GM19238 (cell line): ENCODE measurements around the gene KPNA4.
"Not testable (repeated sequence)": the region's sequence is repeated elsewhere in the genome, so short reads cannot be mapped to it uniquely, and the experiment has no call there.

Experiments
- DNase-seq: peaks from one replicate; pipeline ENCODE4 v3.0.0; 2011; ENCODE audit warnings: low spot score; ENCODE audit not compliant: insufficient read length

The KPNA4 gene

DNA sequence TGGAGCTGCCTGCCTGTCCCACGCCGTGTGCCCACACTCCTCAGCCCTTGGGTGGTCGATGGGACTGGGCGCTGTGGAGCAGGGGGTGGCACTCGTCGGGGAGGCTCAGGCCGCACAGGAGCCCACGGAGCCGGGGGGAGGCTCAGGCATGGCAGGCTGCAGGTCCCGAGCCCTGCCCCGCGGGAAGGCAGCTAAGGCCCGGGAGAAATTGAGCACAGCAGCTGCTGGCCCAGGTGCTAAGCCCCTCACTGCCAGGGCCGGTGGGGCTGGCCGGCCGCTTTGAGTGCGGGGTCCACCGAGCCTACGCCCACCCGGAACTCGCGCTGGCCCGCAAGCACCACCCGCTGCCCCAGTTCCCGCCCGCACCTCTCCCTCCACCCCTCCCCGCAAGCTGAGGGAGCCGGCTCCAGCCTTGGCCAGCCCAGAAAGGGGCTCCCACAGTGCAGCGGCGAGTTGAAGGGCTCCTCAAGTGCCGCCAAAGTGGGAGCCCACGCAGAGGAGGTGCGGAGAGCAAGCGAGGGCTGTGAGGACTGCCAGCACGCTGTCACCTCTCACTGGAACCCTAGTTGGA lies 8.7 kb upstream of the KPNA4 start:
- DNase-seq, result not testable (repeated sequence)

DNA sequence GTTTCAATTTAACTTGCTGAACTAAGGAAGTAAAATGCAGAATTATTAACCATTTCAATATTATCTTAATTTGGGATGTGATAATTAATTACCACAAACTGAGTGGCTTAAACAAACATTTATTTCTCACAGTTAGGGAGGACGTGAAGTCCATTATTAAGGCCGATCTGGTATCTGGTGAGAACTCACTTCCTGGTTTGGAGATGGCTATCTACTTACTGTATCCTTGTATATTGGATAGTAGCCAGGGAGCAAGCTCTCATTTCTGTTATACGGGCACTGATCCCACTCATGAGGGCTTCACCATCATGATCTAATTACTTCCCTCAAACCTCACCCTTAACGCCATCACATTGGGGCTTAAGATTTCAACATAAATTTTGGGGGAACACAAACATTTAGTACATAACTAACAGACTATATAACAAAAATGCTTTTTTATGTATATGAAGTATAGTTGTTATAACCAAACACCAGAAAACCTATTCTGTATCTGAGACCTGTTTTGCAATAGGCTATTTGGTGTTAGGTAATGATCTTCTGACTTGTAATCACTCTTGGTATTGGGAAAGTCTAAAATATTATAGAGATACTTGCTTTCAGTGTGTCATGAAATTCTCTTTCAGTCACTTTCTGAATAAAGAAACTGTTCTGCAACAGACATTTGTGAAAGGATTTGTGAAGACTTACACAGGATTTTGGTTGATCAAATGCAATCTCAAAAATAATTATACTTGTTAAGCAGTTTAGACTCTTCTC lies 4.7 kb upstream of the KPNA4 start:
- DNase-seq, result no peak

DNA sequence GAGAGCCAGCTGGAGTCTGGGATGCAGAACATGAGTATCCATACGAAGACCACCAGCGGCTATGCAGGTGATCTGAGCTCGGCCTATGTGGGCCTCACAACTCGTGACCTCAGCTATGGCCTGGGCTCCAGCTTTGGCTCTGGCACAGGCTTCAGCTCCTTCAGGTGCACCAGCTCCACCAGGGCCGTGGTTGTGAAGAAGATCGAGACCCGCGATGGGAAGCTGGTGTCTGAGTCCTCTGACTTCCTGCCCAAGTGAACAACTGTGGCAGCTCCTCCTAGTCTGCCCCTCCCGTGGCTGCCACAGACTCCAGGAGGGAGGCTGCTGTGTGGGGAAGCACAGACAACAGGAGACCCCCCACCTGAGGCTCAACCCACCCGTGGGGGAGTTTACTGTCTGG lies 3.6 kb upstream of the KPNA4 start:
- DNase-seq, result no peak

DNA sequence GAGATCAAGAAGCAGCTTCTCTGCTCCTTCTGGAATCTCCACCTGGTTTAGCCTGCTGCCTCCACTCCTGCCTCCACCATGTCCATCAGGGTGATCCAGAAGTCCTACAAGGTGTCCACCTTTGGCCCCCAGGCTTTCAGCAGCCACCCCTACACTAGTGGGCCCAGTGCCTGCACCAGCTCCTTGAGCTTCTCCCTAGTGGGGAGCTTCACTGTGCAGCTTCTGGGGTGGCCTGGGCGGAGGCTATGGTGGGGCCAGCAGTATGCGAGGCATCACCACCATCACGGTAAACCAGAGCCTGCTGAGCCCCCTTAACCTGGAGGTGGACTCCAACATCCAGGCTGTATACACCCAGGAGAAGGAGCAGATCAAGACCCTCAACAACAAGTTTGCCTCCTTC lies 2.4 kb upstream of the KPNA4 start:
- DNase-seq, result no peak

DNA sequence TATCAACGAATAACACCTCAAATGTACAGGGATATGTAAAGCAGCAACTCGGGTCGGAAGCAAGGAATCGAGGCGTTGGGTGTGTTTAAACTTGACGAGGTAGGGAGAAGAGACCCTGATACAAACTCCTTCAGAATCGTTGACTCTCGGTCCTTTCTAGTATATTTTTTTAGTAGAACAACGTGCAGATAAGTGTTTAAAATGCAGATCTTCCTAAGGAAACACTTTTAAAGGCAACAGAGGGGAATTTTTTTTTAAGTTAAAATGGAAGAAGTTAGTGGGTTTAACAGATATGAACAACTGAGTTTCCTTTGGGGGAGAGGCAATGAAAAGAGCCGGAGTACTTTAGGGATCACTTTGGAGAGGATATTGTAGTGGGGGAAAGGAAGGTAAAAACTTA lies 1.1 kb upstream of the KPNA4 start:
- DNase-seq, result no peak

DNA sequence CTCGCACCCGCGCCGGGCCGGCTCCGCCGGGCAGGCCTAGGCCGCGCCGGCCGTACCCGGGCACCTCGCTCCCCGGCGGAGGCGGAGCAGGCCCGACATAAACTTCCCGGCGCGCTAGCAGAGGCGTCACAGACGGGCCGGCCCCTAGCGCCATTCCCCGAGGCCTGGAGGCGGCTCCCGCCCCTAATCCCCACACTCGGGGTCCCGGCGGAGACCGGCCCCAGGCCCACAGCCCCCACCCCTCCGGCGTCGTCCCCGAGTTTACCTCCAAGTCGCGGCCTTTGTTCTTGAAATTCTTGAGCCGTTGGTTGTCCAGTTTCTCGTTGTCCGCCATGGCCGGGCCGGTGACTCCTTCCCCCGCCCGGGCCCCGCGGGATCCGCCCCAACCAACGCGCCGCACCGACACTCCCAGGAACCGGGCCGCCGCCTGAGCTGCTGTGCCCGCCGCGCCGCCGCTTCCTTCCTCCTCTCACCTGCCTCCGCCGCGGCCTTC lies 376 bp downstream of the KPNA4 start:
- peak; percentile 50 for DNase-seq

DNA sequence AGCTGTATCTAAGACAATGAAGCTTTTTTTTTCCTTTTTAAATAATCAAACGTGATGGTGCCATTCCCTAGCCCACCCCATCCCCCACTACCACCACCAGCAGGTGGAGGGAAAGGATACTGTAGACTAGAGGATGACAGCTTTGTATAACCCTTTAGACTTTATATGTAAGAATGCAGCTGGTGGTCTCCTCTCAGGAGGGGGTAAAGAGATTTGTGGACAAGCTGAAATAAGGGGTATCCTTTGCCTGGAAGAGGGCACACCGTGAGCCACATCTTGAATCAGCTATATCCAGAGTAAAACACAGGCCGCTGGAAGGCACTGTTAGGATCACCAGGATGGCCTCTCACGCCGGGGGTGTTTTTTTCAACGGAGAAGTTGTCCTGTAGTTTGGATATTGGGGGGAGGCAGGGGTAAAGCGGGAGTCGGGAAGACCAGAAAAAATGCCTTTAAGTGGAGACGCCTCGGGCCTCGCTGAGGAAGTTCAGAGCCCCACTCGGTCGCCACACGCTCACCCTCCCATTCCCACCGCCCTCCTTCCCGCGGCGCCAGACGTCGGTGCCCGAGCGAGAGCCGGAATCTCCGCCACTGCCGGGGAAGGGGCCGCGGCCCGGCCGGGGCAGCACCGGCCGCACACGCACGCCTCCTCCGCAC lies 986 bp downstream of the KPNA4 start:
- DNase-seq, result no peak

DNA sequence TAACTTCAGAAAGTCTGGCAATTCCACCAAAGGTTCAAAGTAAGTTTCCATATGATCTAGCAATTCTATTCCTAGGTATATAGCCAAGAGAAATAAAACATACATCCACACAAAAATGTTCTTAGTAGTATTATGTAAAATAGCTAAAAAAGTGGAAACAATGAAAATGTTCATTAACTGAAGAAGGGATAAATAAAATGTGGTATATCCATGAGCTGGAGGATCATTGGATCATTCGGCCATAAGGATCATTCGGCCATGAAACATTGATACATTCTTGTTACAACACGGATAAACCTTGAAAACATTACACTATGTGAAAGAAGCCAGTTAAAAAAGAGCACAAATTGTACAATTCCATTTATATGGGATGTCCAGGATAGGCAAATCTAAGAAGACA lies 2.4 kb downstream of the KPNA4 start:
- no peak for DNase-seq

DNA sequence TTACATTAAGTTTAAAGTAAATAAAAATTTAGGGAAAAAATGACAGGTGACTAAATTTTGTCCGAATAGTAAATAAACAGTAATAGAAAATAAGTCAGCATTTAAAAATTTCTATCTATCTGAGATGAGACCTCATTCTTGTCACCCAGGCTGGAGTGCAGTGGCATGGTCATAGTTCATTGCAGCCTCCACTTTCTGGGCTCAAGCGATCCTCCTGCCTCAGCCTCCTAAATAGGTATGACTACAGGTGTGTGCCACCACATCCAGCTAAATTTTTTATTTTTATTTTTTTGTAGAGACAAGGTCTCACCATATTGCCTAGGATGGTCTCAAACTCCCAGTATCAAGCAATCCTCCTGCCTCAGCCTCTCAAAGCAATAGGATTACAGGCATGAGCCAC lies 7.8 kb downstream of the KPNA4 start:
- DNase-seq, result no peak

DNA sequence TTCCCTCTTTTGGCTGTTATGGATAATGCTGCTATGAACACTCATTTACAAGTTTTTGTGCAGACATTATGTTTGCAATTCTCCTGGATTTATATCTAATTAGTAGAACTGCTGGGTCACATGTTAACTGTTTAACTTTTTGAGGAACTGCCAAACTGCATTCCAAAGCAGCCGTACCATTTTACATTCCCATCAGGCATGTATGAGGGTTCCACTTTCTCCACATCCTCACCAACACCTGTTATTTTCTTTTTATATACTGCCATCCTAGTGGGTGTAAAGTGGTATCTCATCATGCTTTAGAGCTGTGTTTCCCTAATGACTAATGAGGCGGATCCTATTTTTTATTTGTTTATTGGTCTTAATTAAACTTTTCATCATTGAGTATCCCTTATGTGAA lies 9.2 kb downstream of the KPNA4 start:
- no peak for DNase-seq

DNA sequence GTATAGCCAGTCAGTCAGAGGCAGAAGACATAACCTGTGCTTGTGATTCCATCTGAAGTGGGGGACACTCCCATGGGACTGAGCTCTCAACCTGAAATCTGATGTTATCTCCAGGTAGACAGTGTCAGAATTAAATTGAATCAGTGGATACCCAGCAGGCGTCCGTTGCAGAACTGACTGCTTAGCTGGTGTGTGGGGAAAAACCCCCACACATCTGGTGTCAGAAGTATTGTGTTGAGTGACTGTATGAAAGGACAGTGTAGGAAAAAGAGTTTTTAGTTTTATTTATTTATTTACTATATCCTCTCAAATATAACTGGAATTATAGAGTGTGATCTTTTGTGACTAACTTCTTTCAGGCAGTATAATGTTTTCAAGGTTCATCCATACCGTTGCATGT lies 10.4 kb downstream of the KPNA4 start:
- no peak for DNase-seq

DNA sequence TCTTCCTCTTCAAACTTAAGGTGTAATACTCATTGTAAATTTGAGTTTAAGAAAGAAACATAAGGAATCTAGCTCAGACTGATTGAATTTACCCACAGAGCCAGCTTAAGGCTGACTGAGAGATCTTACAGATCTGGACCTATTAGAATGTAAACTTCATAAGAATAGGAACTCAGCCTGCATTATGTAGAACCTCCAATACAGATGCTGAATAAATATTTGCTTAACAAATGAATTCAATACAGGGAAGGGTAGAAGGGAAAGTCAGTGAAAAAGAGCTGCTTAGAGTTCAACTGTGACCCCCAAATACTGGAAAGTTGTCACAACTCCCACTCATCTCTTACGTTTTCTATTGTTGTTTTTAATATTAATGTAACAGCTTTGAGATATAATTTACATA lies 11.5 kb downstream of the KPNA4 start:
- DNase-seq, result no peak

DNA sequence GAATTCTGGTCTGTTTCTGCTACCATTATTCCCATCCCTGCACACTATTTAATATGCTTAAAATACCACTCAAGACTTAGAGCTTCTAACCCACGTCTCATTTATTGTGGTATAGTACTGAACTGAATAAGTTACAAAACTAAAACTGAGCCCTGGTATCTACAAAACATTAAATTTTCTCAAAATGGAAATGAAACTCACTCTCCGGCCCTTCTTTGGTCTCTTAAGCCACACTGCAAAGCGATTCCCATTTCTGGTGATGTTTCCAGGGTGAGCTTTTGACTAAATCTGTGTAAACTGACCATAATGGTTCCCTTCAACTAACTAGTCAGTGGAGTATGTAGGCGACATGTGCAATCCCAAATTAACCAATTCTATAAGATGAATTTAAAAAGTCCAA lies 18.6 kb downstream of the KPNA4 start:
- no peak for DNase-seq

DNA sequence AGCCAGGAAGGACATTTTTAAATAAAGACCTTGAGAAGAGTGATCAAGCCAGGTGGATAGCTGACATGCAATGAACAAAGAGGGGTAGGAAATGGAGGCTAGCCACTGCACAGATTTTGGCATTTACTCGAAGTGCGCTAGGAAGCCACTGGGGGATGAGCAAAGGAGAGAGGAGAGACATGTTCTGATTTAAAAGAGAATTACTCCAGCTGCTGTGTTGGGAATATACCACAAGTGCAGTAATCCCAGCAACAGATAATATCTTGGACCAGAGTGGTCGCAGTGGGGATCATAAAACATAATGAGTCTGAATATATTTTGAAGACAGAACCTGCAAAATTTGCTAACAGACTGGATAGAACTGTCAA lies 19.9 kb downstream of the KPNA4 start:
- no peak for DNase-seq

DNA sequence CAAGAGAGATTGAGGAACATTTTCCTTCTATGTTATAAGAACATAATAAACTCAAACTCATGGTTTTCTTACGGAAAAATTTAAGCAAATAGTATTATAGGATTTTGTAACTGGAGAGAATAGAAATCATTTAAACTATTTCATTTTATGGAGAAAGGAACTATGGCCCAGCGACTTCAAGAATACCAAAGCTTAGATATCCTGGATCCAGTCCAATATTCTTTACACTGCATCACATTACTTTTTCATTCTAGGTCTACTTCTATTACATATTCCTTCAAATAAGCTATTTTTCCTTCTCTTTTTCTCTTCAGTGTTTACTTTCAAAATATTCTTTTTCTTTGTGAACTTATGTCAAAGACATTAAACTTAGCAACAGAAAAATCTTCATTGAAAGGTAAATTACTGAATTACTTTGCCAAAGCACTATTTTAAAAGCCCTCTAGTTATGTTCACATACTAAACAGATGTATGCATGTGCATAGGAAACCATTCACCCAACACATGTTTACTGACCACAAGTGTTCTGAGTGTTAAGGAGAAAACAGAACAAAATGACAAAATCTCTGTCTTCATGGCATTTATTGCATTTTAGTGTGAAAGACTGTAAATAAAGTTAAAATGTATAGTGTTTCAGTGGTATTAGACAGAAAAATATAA lies 20.4 kb downstream of the KPNA4 start:
- DNase-seq, result no peak

DNA sequence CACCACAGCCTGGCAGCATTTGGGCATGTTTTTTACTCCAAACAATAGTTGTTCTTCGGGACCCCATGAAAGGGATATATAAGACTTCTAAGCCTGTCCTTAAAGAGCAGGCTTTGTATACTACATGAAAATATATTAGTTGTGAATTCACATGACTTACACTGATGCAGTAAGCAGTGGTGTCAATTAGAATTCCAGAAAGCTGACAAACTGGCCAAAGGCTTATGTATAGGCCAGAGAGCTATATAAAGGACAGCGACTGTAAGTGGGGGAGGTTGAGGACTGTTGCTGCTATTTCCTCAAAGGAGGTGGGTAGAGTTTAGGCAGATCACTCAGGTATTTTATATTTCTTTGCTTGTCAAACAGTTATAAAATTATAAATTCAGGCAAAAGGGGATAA lies 24.8 kb downstream of the KPNA4 start:
- no peak for DNase-seq

DNA sequence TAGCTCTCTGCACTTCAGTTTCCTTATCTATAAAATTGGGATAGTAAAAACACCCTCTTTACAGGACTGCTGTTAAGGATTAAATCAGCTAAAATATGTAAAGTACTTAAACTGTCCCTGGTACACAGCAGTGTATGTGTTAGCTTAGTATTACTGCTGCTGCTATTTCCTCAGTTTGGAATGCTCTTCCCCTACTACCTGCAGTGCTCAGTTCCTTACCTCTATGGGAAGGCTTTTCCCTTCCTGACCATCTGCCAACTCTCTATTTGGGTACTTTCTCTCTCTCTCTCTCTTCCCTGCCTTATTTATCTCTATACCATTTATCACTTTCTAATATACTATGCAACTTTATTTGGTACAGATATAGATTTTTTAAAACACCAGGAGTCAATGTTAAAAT lies 26.5 kb downstream of the KPNA4 start:
- DNase-seq, result no peak

DNA sequence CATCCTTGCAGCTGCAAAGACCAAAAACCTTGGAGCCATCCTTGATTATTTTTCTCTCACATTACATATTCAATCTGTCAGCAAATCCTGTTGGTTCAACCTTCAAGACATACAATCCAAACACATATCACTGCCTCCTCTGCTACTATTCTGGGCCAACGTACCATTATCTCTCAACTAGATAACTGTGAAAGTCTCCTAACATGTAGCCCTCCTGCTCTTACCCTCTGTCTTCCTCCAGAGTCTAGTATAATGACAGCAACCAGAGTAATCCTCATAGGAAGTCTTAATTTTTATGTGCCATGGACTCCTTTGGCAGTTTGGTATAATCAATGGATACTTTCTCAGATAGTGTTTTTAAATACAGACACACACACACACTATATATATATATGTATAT lies 27.6 kb downstream of the KPNA4 start:
- no peak for DNase-seq

DNA sequence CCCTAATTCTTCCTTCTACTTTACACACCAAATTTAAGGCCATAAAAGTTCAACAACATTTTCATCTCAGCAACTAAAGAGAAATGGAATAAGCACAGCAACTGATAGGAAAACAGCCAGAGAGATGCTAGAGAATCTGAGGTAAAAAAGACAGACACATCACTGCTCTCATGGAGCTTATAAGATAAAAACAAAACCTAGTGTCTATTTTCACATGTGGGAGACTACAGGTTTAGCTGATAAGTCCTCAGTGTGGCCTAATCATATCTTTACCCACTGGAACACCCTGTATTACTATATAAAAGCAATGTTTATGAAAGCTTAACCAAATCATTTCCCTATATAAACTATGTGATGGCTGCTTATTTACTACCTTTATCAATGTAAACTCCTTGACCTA lies 33.0 kb downstream of the KPNA4 start:
- no peak for DNase-seq

DNA sequence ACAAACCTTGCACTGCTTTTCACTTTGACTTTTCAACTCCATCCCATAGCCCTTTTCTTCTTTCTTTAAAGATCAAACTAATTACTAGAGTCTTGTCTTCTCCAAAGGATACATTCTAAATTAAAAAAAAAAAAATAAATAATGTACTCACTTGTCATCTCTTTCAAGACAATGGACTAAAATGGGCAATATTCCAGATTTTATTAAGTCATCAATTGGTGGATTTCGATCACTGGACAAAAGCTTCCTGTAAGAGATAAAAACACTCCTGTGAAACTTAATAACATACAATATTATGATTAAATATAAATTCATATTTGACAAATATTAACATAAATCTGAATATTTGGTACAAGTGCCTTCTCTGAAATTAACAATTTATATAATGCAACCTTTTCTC lies 34.1 kb downstream of the KPNA4 start:
- no peak for DNase-seq

DNA sequence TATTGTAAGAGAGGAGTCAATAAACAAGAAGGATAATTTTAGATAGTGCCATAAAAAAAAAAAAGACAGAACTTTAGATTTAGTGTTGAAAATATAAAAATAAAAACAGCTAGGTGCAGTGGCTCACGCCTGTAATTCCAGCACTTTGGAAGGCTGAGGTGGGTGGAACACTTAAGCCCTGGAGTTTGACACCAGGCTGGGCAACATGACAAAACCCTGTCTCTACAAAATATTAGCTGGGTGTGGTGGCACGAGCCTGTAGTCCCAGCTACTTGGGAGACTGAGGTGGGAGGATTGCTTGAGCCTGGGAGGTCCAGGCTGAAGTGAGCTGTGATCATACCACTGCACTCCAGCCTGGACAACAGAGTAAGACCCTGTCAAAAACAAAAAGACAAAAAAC lies 49.0 kb downstream of the KPNA4 start:
- not testable (repeated sequence) for DNase-seq

DNA sequence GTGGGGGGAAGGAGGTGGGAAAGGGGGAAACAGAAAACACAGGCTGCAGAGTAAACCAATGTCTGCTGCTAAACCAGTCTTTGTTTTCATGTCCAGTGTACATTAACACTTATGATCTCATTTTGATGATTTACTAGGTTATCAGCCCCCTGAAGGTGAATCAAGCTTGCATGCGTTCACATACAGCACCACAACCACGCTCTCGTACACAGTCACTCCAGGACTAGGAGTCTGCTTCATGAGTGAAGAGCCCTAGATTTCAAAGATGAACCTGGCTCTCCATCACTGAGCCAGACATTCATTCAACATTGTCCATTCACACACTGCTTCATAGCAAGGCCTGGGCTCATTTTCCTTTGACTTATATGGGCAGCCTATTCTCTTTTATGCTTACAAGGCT lies 64.0 kb downstream of the KPNA4 start:
- DNase-seq, result no peak
